Measurements from ENCODE around the gene COL17A1. TPM values are rescaled to one million over a fixed set of nuclear protein-coding genes. Genes with fewer than 3 reads are reported as not detected.

Gene COL17A1
- total and polyA plus RNA-seq, 2 experiments from 2014 or later = 1.1 to 1.3 TPM

DNA sequence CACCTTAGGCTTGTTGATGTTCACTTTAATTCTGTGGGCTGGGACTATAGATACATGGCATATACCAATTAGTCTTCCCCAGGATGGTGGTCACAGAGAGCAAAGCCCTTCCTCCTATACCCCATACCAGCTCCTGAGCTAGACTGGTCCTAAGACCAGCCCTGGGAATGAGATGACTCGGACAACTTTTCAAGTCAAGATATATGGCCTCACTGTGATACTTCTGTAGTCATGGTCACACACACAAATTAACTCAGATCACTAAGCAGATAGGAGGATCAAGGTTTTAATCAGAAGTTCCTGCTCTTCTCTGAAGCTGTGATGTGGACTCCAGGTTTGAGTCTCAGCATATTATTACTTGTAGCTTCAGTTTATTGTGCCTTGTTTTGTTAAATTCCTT, 65.7 kb downstream of the COL17A1 start:
- Histone ChIP-seq H3K36me3 (ENCODE audit: insufficient read depth) (no peaks in the 10 kb centered on the region), H3K27ac (ENCODE audit: low read depth) (no peak overlapping the region), H2AFZ (no peak overlapping the region), H3F3A (replicated peaks; ENCODE audit: low read depth) (no peaks in the 10 kb centered on the region), H3K4me2 (no peak overlapping the region), H3K4me1 (ENCODE audit: insufficient read depth) (peaks cover 9% of the 10 kb centered on the region), H3K79me2 (replicated peaks; ENCODE audit: insufficient read depth) (no peaks in the 10 kb centered on the region), H4K20me1 (replicated peaks; ENCODE audit: insufficient read depth) (no peaks in the 10 kb centered on the region), H3K27me3 (ENCODE audit: insufficient read depth) (no peaks in the 10 kb centered on the region), H3K9me2 (ENCODE audit: insufficient read depth) (no peaks in the 10 kb centered on the region), H3K4me3 (no peak overlapping the region)
- Mint-ChIP-seq H3K4me1 (peaks cover 10% of the 10 kb centered on the region; the same call in 2 of the 3 replicates), H3K27me3 (ENCODE audit: insufficient read depth, low read depth, poor library complexity) (no peaks in the 10 kb centered on the region), H3K36me3 (ENCODE audit: low read depth) (peaks cover 7% of the 10 kb centered on the region; the same call in 1 of the 3 replicates), H3K9me3 (no peaks in the 10 kb centered on the region), H3K27ac (no peak overlapping the region), H3K4me3 (no peak overlapping the region)
- TF ChIP-seq, protein P1, sequence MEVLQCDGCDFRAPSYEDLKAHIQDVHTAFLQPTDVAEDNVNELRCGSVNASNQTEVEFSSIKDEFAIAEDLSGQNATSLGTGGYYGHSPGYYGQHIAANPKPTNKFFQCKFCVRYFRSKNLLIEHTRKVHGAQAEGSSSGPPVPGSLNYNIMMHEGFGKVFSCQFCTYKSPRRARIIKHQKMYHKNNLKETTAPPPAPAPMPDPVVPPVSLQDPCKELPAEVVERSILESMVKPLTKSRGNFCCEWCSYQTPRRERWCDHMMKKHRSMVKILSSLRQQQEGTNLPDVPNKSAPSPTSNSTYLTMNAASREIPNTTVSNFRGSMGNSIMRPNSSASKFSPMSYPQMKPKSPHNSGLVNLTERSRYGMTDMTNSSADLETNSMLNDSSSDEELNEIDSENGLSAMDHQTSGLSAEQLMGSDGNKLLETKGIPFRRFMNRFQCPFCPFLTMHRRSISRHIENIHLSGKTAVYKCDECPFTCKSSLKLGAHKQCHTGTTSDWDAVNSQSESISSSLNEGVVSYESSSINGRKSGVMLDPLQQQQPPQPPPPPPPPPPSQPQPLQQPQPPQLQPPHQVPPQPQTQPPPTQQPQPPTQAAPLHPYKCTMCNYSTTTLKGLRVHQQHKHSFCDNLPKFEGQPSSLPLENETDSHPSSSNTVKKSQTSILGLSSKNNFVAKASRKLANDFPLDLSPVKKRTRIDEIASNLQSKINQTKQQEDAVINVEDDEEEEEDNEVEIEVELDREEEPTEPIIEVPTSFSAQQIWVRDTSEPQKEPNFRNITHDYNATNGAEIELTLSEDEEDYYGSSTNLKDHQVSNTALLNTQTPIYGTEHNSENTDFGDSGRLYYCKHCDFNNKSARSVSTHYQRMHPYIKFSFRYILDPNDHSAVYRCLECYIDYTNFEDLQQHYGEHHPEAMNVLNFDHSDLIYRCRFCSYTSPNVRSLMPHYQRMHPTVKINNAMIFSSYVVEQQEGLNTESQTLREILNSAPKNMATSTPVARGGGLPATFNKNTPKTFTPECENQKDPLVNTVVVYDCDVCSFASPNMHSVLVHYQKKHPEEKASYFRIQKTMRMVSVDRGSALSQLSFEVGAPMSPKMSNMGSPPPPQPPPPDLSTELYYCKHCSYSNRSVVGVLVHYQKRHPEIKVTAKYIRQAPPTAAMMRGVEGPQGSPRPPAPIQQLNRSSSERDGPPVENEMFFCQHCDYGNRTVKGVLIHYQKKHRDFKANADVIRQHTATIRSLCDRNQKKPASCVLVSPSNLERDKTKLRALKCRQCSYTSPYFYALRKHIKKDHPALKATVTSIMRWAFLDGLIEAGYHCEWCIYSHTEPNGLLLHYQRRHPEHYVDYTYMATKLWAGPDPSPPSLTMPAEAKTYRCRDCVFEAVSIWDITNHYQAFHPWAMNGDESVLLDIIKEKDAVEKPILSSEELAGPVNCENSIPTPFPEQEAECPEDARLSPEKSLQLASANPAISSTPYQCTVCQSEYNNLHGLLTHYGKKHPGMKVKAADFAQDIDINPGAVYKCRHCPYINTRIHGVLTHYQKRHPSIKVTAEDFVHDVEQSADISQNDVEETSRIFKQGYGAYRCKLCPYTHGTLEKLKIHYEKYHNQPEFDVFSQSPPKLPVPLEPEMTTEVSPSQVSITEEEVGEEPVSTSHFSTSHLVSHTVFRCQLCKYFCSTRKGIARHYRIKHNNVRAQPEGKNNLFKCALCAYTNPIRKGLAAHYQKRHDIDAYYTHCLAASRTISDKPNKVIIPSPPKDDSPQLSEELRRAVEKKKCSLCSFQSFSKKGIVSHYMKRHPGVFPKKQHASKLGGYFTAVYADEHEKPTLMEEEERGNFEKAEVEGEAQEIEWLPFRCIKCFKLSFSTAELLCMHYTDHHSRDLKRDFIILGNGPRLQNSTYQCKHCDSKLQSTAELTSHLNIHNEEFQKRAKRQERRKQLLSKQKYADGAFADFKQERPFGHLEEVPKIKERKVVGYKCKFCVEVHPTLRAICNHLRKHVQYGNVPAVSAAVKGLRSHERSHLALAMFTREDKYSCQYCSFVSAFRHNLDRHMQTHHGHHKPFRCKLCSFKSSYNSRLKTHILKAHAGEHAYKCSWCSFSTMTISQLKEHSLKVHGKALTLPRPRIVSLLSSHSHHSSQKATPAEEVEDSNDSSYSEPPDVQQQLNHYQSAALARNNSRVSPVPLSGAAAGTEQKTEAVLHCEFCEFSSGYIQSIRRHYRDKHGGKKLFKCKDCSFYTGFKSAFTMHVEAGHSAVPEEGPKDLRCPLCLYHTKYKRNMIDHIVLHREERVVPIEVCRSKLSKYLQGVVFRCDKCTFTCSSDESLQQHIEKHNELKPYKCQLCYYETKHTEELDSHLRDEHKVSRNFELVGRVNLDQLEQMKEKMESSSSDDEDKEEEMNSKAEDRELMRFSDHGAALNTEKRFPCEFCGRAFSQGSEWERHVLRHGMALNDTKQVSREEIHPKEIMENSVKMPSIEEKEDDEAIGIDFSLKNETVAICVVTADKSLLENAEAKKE (CRISPR knock-in tag; IDR thresholded peaks at IDR 0.05) = no peak
- TF ChIP-seq CREB1 (CRISPR knock-in tag; IDR thresholded peaks at IDR 0.05; ENCODE audit: low read depth) = no peak
- no peak for TF ChIP-seq POLR2AphosphoS5 (IDR thresholded peaks at IDR 0.05; ENCODE audit: low read depth)
- TF ChIP-seq NANOG (IDR thresholded peaks at IDR 0.05; ENCODE audit: borderline replicate concordance) = no peak
- TF ChIP-seq ZNF114 (CRISPR knock-in tag; IDR thresholded peaks at IDR 0.05) = no peak
- no peak for TF ChIP-seq JUNB (IDR thresholded peaks at IDR 0.05; ENCODE audit: unreplicated experiment)
- ATAC-seq = no peak
- DNase-seq (ENCODE audit: low spot score) = no peak

DNA sequence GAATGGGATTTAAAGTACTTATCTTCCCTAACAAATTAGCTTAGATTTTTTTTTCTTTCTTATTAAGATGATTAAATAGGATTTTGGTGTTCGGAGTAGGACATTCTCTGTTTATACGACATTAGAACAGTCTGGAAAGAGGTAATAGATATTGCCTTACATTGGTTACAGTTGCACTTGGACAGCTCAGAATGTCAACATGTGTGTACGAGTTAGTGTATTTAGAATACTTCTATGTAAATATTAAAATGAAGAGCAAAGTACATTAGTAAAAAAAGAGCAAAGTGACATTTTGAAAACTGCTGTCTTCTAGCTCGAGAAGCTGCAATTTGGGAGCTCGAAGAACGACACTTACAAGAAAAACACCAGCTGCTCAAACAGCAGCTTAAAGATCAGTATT, 67.2 kb downstream of the COL17A1 start:
- no peaks in the 10 kb centered on the region for H3K9me3 Mint-ChIP-seq

More for the DNA sequence above, 67.2 kb downstream of the COL17A1 start:
- Mint-ChIP-seq H3K36me3 (ENCODE audit: low read depth) (peaks cover 7% of the 10 kb centered on the region; the same call in 1 of the 3 replicates), H3K4me3 (no peak overlapping the region), H3K27me3 (ENCODE audit: insufficient read depth, low read depth, poor library complexity) (no peaks in the 10 kb centered on the region), H3K27ac (no peak overlapping the region), H3K4me1 (peaks cover 5% of the 10 kb centered on the region; the same call in 2 of the 3 replicates)
- no peaks in the 10 kb centered on the region for H4K20me1 ChIP-seq (replicated peaks; ENCODE audit: insufficient read depth)
- no peak overlapping the region for H3K27ac ChIP-seq (ENCODE audit: low read depth)
- H3K4me2 ChIP-seq = no peak overlapping the region
- TF ChIP-seq CREB1 (CRISPR knock-in tag; IDR thresholded peaks at IDR 0.05; ENCODE audit: low read depth) (no peak), ZNF331 (CRISPR knock-in tag; IDR thresholded peaks at IDR 0.05; ENCODE audit: low read depth) (no peak)
- no peaks in the 10 kb centered on the region for H3K79me2 ChIP-seq (replicated peaks; ENCODE audit: insufficient read depth)
- H3F3A ChIP-seq (replicated peaks; ENCODE audit: low read depth) = no peaks in the 10 kb centered on the region
- no peaks in the 10 kb centered on the region for H3K27me3 ChIP-seq (ENCODE audit: insufficient read depth)
- H3K36me3 ChIP-seq (ENCODE audit: insufficient read depth) = no peaks in the 10 kb centered on the region
- no peaks in the 10 kb centered on the region for H3K9me2 ChIP-seq (ENCODE audit: insufficient read depth)
- H3K4me1 ChIP-seq (ENCODE audit: insufficient read depth) = peaks cover 6% of the 10 kb centered on the region
- DNase-seq (ENCODE audit: low spot score) (no peak), ATAC-seq (no peak)
- no peak overlapping the region for H2AFZ ChIP-seq
- H3K4me3 ChIP-seq = no peak overlapping the region
